Endothelial cell of umbilical vein (primary cell): ENCODE data around the gene LEMD3. TPM values are rescaled to one million over a fixed set of nuclear protein-coding genes. Genes with fewer than 3 reads are reported as not detected.

Source experiments
- BruUV-seq: library from RNA; stranded (reverse); fragments of 400-500 nt; replicated peaks from 2 replicates; lab custom pipeline; 2021; lab: Mats Ljungman, UMichigan
- CTCF ChIA-PET: fragments of 300-600, 350-600 bp; sonication (Branson Sonifier 250); formaldehyde crosslinking; loops from one replicate; lab custom pipeline; 2021; ENCODE audit warnings: antibody characterized with exemption, inconsistent platforms; lab: Charles Lee
- POLR2A ChIA-PET: fragments of 300-600, 350-600 bp; sonication (Branson Sonifier 250); formaldehyde crosslinking; loops from one replicate; lab custom pipeline; 2021; ENCODE audit warnings: antibody characterized with exemption, inconsistent platforms; lab: Charles Lee
- DNase-seq: peaks from one replicate; pipeline ENCODE4 v3.0.0-alpha.2; 2011; ENCODE audit warnings: low read depth, low spot score
- FAIRE-seq: peaks from 2 replicates; lab custom pipeline; 2011; peaks lifted over from hg19 to GRCh38; lab: Jason Lieb, UNC
- H2AFZ ChIP-seq: 2 replicates; pipeline ENCODE4 v1.6.0; 2012; ENCODE audit warnings: low read depth, low read length, control low read depth, inconsistent platforms
- H3K27ac ChIP-seq: 2 replicates; pipeline ENCODE4 v1.5.1; 2011; ENCODE audit warnings: low read depth, mild to moderate bottlenecking, control low read depth, low read length, moderate library complexity; ENCODE audit not compliant: insufficient read depth
- H3K27me3 ChIP-seq, 2 experiments: 2 replicates each; pipeline versions ENCODE4 v1.6.0 to v1.6.1; 2011; ENCODE audit warnings: low read length in 2 of 2, mixed read lengths in 1 of 2; ENCODE audit not compliant: control insufficient read depth in 2 of 2, insufficient read depth in 2 of 2
- H3K36me3 ChIP-seq, 2 experiments: 2 replicates in 1 of 2; 3 replicates in 1 of 2; pipeline ENCODE4 v1.5.1; 2011; ENCODE audit warnings: low read length in 2 of 2, mild to moderate bottlenecking in 1 of 2, moderate library complexity in 1 of 2; ENCODE audit not compliant: control insufficient read depth in 2 of 2, insufficient read depth in 2 of 2; ENCODE audit errors: extremely low read depth in 1 of 2
- H3K4me1 ChIP-seq: 3 replicates; pipeline ENCODE4 v1.5.1; 2011; ENCODE audit warnings: mild to moderate bottlenecking, low read length; ENCODE audit not compliant: control insufficient read depth, insufficient read depth; ENCODE audit errors: extremely low read depth
- H3K4me2 ChIP-seq: 2 replicates; pipeline ENCODE4 v1.6.1; 2011; ENCODE audit warnings: low read length, control low read depth, mixed read lengths; ENCODE audit not compliant: insufficient read depth
- H3K4me3 ChIP-seq, 3 experiments: fragments of 200-600 bp in 1 of 3; sonication (generic), shearing (Covaris generic) in 1 of 3; replicated peaks in 1 of 3; 2 replicates each; pipeline ENCODE4 v1.5.1; 2011 to 2016; ENCODE audit warnings: control low read depth in 3 of 3, low read length in 3 of 3, mild to moderate bottlenecking in 2 of 3, inconsistent platforms in 1 of 3, low read depth in 1 of 3, moderate library complexity in 1 of 3; ENCODE audit not compliant: insufficient read depth in 1 of 3
- H3K79me2 ChIP-seq: 2 replicates; pipeline ENCODE4 v1.6.0; 2012; ENCODE audit warnings: low read length, inconsistent platforms; ENCODE audit not compliant: control insufficient read depth, insufficient read depth
- H3K9ac ChIP-seq: replicated peaks from 2 replicates; pipeline ENCODE3; 2011; ENCODE audit warnings: low read length, control low read depth; ENCODE audit not compliant: insufficient read depth; ENCODE audit errors: extremely low read depth
- H3K9me1 ChIP-seq: replicated peaks from 3 replicates; pipeline ENCODE4 v1.6.0; 2011; ENCODE audit warnings: mild to moderate bottlenecking, low read length; ENCODE audit not compliant: control insufficient read depth, insufficient read depth; ENCODE audit errors: extremely low read depth
- H3K9me3 ChIP-seq: replicated peaks from 2 replicates; pipeline ENCODE4 v1.5.1; 2012; ENCODE audit warnings: low read length, inconsistent platforms; ENCODE audit not compliant: control insufficient read depth, insufficient read depth
- H4K20me1 ChIP-seq: replicated peaks from 2 replicates; pipeline ENCODE3; 2011; ENCODE audit warnings: mild to moderate bottlenecking, low read length; ENCODE audit not compliant: control insufficient read depth, insufficient read depth; ENCODE audit errors: extremely low read depth
- EZH2 ChIP-seq: IDR thresholded peaks from 2 replicates; pipeline ENCODE4 v1.6.1; 2012; ENCODE audit warnings: borderline replicate concordance, low read depth, mild to moderate bottlenecking, moderate library complexity, low read length, inconsistent platforms; ENCODE audit not compliant: severe bottlenecking
- FOS ChIP-seq: IDR thresholded peaks from 2 replicates; pipeline ENCODE4 v1.6.1; 2011; ENCODE audit warnings: mild to moderate bottlenecking, low read length, moderate library complexity, borderline replicate concordance; ENCODE audit not compliant: insufficient read depth
- GATA2 ChIP-seq: IDR thresholded peaks from 2 replicates; pipeline ENCODE4 v1.7.0; 2011; ENCODE audit warnings: low read depth, mild to moderate bottlenecking, moderate library complexity, mixed read lengths, low read length; ENCODE audit not compliant: insufficient read length, insufficient read depth
- JUN ChIP-seq: IDR thresholded peaks from 2 replicates; pipeline ENCODE4 v1.6.1; 2011; ENCODE audit warnings: borderline replicate concordance, low read depth; ENCODE audit not compliant: insufficient read length, insufficient read depth
- MYC ChIP-seq: IDR thresholded peaks from one replicate; pipeline ENCODE4 v1.6.1; 2011; ENCODE audit warnings: mild to moderate bottlenecking, low read depth, low read length
- POLR2A ChIP-seq: IDR thresholded peaks from 2 replicates; pipeline ENCODE4 v1.6.1; 2012; ENCODE audit warnings: low read depth, mild to moderate bottlenecking, control low read depth, low read length
- POLR2AphosphoS5 ChIP-seq: IDR thresholded peaks from 2 replicates; pipeline ENCODE4 v1.6.1; 2012; ENCODE audit warnings: low read depth, mild to moderate bottlenecking, control low read depth, low read length, moderate library complexity; ENCODE audit not compliant: insufficient read depth
- dilution Hi-C: fragments of 300-500 bp; cut with MboI; formaldehyde crosslinking; loops from one replicate; pipeline ENCODE4 v1.15.0; 2019; ENCODE audit warnings: low sequenced_read_pairs; ENCODE audit not compliant: extremely low pct_ligation_motif_present
- intact Hi-C: fragments of 100-400 bp; cut with micrococcal nuclease; formaldehyde crosslinking; loops from one replicate; pipeline ENCODE4 v1.10.0; 2022
- polyA plus RNA-seq, 4 experiments: library from polyadenylated mRNA; depleted of rRNA in 3 of 4; stranded (reverse) in 3 of 4; unstranded in 1 of 4; fragments of >200 nt; gene quantifications; 2 replicates each; pipeline versions ENCODE4 v1.2.1 to v1.2.3, GENCODE V29; 2011 to 2012; ENCODE audit warnings: missing spikeins in 1 of 4
- total RNA-seq: library from RNA; stranded (reverse); gene quantifications from 2 replicates; pipeline ENCODE4 v1.2.3, GENCODE V29; 2021
- TF ChIP-seq, protein P1 (sequence below), 2 donors: IDR thresholded peaks; 1 replicate in 1 of 2; 2 replicates in 1 of 2; pipeline ENCODE4 v1.5.1; 2011; ENCODE audit warnings: low read length in 2 of 2, mild to moderate bottlenecking in 2 of 2, moderate library complexity in 2 of 2, control low read depth in 1 of 2, inconsistent platforms in 1 of 2, low read depth in 1 of 2; ENCODE audit not compliant: insufficient read depth in 1 of 2; ENCODE audit errors: extremely low read depth in 1 of 2
- TF ChIP-seq, protein P2 (sequence below): IDR thresholded peaks from 2 replicates; pipeline ENCODE4 v1.6.1; 2011; ENCODE audit not compliant: insufficient read depth, insufficient read length

LEMD3 gene
- total and polyA plus RNA-seq, 2 donors (not counting 3 experiments of a cell fraction or from before 2014, with no cell fraction given), result 7.4 to 24.2 TPM

DNA sequence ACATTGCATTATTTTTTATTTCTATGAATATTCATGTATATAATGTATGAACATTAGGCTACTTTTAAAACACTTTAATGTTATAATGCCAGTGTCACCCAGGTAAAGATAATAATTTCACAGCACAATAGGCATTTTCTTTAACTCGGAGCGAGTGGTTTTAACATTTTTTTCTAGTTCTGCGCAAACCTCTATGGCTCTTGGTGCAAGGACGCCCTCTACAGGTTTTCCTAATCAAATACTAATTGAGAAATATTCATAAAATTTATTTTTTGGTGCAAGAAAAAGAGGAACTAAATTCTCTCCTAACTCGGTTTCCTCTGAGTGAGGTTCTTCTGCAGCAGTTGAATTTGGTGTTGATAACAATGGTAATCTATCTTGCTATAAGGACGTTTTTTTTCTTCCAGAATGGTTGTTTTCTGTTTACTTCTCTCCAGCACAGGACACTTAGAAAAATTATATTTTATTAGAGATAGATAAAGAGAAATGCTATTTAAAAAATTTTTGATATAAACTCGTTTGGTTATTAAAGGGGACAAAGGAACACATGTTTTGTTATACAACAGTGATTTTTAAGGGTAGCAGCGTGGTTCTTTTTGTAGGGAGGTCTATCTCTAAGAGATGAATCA, 45.8 kb upstream of the LEMD3 start:
- intact Hi-C loops (loop anchor here (1.0 to 5.0 kb wide), 4 partner anchors 49 to 327 kb away; no protein-coding TSS in a partner anchor), dilution Hi-C loops (no loop called here)
- no peaks in the 10 kb centered on the region for H3K9me3 ChIP-seq
- no peak overlapping the region for H2AFZ ChIP-seq
- peak; percentile 40 for DNase-seq
- FAIRE-seq, result no peak
- H3K9me1 ChIP-seq, result no peaks in the 10 kb centered on the region
- H3K4me3 ChIP-seq, result no peak overlapping the region
- H3K79me2 ChIP-seq, result no peaks in the 10 kb centered on the region
- H3K9ac ChIP-seq, result no peak overlapping the region
- H3K4me2 ChIP-seq, result no peak overlapping the region
- H3K27ac ChIP-seq, result no peak overlapping the region
- H3K4me1 ChIP-seq, result peaks cover 2% of the 10 kb centered on the region
- BruUV-seq, result no TSS peak
- ChIA-PET CTCF (interaction anchor here (0.7 to 4.6 kb wide), 22 partner anchors 9 to 327 kb away, joined by 3 to 60 read pairs (median 4); no protein-coding TSS in a partner anchor), POLR2A (no interaction called here)
- H3K36me3 ChIP-seq, result no peaks in the 10 kb centered on the region
- H3K27me3 ChIP-seq, result peaks cover 38 to 71% of the 10 kb centered on the region in 2 experiments
- no peaks in the 10 kb centered on the region for H4K20me1 ChIP-seq
- TF ChIP-seq, protein P1, sequence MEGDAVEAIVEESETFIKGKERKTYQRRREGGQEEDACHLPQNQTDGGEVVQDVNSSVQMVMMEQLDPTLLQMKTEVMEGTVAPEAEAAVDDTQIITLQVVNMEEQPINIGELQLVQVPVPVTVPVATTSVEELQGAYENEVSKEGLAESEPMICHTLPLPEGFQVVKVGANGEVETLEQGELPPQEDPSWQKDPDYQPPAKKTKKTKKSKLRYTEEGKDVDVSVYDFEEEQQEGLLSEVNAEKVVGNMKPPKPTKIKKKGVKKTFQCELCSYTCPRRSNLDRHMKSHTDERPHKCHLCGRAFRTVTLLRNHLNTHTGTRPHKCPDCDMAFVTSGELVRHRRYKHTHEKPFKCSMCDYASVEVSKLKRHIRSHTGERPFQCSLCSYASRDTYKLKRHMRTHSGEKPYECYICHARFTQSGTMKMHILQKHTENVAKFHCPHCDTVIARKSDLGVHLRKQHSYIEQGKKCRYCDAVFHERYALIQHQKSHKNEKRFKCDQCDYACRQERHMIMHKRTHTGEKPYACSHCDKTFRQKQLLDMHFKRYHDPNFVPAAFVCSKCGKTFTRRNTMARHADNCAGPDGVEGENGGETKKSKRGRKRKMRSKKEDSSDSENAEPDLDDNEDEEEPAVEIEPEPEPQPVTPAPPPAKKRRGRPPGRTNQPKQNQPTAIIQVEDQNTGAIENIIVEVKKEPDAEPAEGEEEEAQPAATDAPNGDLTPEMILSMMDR (IDR thresholded peaks at IDR 0.05; ENCODE audit: extremely low read depth in 1 of 2, insufficient read depth in 1 of 2, low read depth in 1 of 2, low read length in 2 of 2), result peak; percentile 39 to 51
- TF ChIP-seq MYC, result no peak

DNA sequence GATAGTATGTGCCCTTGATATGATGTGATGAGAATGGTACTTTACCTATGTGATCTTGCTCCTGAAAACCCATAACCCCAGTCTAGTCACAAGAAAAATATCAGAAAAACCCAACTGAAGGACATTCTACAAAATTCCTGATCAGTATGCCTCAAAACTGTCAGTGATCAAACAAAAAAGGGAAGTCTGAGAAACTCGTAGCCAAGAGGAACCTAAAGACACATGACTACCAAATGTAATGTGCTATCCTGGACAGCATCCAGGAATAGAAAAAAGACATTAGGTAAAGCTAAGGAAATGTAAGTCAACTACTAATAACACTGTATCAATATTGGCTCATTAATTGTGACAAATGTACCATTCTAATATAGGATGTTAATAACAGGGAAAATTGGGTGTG, 44.1 kb upstream of the LEMD3 start:
- Histone ChIP-seq H4K20me1 (no peaks in the 10 kb centered on the region), H3K4me3 (no peak overlapping the region), H3K9ac (no peak overlapping the region), H3K4me1 (peaks cover 2% of the 10 kb centered on the region), H3K36me3 (no peaks in the 10 kb centered on the region), H3K4me2 (no peak overlapping the region), H3K79me2 (no peaks in the 10 kb centered on the region), H3K27me3 (peaks cover 31 to 56% of the 10 kb centered on the region in 2 experiments), H3K27ac (no peak overlapping the region), H2AFZ (no peak overlapping the region), H3K9me3 (no peaks in the 10 kb centered on the region), H3K9me1 (no peaks in the 10 kb centered on the region)
- no peak for TF ChIP-seq POLR2AphosphoS5
- TF ChIP-seq FOS, result no peak
- no peak for TF ChIP-seq GATA2
- no peak for TF ChIP-seq POLR2A
- TF ChIP-seq, protein P1 (IDR thresholded peaks at IDR 0.05; ENCODE audit: extremely low read depth in 1 of 2, insufficient read depth in 1 of 2, low read depth in 1 of 2, low read length in 2 of 2), result no peak
- TF ChIP-seq, protein P2, sequence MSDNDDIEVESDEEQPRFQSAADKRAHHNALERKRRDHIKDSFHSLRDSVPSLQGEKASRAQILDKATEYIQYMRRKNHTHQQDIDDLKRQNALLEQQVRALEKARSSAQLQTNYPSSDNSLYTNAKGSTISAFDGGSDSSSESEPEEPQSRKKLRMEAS, result no peak
- no peak for TF ChIP-seq EZH2
- no peak for TF ChIP-seq MYC
- TF ChIP-seq JUN, result no peak
- POLR2A ChIA-PET, result no interaction called here
- CTCF ChIA-PET, result interaction anchor here (1.0 to 1.5 kb wide), 5 partner anchors 11 to 329 kb away, joined by 3 to 8 read pairs (median 4); no protein-coding TSS in a partner anchor
- BruUV-seq, result no TSS peak
- intact Hi-C loops (no loop called here), dilution Hi-C loops (no loop called here)
- FAIRE-seq (no peak), DNase-seq (no peak)
